ENCODE results near the gene STING1. TPM values are rescaled to one million over a fixed set of nuclear protein-coding genes. Genes with fewer than 3 reads are reported as not detected.

The STING1 gene
- total RNA-seq, 1 donor from 2014 or later = 59.2 TPM

DNA sequence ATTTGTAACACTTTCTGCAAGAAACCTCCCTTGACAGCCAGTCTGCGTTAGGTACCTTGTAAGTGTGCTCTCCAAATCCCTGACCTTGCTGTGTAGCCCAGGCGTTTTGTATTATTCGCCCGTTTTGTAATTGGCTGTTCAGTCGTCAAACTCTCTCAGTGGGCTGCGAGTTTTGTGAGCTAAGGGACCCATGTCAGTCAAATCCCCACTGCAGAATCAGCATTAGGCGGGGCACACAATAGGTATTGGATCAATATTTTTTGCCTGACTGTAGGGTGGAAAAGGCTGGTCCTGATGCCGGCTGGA, 43.9 kb downstream of the STING1 start:
- no peak for DNase-seq (ENCODE audit: low spot score)
- peaks cover 19% of the 10 kb centered on the region for H3K4me1 Mint-ChIP-seq (ENCODE audit: low read depth)
- H3K27me3 Mint-ChIP-seq (ENCODE audit: low read depth) = no peaks in the 10 kb centered on the region
- H3K9me3 Mint-ChIP-seq (ENCODE audit: low read depth) = no peaks in the 10 kb centered on the region
- peak overlapping the region; percentile 99 for H3K4me3 Mint-ChIP-seq (ENCODE audit: unreplicated experiment)
- TF ChIP-seq, protein P1, sequence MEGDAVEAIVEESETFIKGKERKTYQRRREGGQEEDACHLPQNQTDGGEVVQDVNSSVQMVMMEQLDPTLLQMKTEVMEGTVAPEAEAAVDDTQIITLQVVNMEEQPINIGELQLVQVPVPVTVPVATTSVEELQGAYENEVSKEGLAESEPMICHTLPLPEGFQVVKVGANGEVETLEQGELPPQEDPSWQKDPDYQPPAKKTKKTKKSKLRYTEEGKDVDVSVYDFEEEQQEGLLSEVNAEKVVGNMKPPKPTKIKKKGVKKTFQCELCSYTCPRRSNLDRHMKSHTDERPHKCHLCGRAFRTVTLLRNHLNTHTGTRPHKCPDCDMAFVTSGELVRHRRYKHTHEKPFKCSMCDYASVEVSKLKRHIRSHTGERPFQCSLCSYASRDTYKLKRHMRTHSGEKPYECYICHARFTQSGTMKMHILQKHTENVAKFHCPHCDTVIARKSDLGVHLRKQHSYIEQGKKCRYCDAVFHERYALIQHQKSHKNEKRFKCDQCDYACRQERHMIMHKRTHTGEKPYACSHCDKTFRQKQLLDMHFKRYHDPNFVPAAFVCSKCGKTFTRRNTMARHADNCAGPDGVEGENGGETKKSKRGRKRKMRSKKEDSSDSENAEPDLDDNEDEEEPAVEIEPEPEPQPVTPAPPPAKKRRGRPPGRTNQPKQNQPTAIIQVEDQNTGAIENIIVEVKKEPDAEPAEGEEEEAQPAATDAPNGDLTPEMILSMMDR (IDR thresholded peaks at IDR 0.05) = no peak
- H3K36me3 Mint-ChIP-seq (ENCODE audit: low read depth) = peaks cover 8% of the 10 kb centered on the region
- peak overlapping the region; percentile 49 for H3K27ac Mint-ChIP-seq (ENCODE audit: unreplicated experiment)

DNA sequence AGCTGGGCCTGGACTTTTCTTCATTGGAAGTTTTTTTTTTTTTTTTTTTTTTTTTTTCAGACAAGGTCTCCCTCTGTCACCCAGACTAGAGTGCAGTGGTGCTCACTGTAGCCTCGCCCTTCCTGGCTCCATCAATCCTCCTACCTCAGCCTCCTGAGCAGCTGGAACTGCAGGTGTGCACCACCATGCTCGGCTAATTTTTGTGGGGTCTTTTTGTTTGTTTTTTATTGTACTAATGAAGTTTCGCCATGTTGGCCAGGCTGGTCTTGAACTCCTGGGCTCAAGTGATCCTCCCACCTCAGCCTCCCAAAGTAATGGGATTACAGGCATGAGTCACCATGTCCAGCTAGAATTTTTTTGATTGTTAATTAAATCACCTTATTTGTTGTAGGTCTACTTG, 46.9 kb downstream of the STING1 start:
- Mint-ChIP-seq H3K4me1 (ENCODE audit: low read depth) (peaks cover 17% of the 10 kb centered on the region), H3K27me3 (ENCODE audit: low read depth) (no peaks in the 10 kb centered on the region), H3K4me3 (ENCODE audit: unreplicated experiment) (no peak overlapping the region), H3K36me3 (ENCODE audit: low read depth) (peaks cover 8% of the 10 kb centered on the region), H3K9me3 (ENCODE audit: low read depth) (no peaks in the 10 kb centered on the region), H3K27ac (ENCODE audit: unreplicated experiment) (no peak overlapping the region)
- DNase-seq (ENCODE audit: low spot score) = no peak
- TF ChIP-seq, protein P1 (IDR thresholded peaks at IDR 0.05) = no peak

DNA sequence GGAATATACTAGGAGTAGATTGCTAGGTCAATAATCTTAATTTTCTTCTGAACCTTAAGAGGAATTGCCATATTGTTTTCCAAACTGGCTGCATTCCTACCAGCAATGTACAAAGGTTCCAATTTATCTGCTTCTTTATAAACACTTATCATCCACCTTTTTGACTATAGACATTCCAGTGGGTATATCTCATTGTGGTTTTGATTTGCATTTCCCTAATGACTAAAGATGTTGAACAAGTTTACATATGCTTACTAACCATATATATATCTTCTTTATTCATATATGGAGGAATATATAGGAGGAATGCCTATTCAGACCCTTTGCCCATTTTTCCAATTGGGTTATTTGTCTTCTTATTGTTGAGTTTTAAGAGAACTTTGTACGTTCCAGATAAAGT, 50.9 kb downstream of the STING1 start:
- TF ChIP-seq, protein P1 (IDR thresholded peaks at IDR 0.05) = no peak
- H3K4me3 Mint-ChIP-seq (ENCODE audit: unreplicated experiment) = no peak overlapping the region
- no peak for DNase-seq (ENCODE audit: low spot score)
- peaks cover 8% of the 10 kb centered on the region for H3K4me1 Mint-ChIP-seq (ENCODE audit: low read depth)
- H3K9me3 Mint-ChIP-seq (ENCODE audit: low read depth) = no peaks in the 10 kb centered on the region
- peaks cover 11% of the 10 kb centered on the region for H3K36me3 Mint-ChIP-seq (ENCODE audit: low read depth)
- no peaks in the 10 kb centered on the region for H3K27me3 Mint-ChIP-seq (ENCODE audit: low read depth)
- no peak overlapping the region for H3K27ac Mint-ChIP-seq (ENCODE audit: unreplicated experiment)

DNA sequence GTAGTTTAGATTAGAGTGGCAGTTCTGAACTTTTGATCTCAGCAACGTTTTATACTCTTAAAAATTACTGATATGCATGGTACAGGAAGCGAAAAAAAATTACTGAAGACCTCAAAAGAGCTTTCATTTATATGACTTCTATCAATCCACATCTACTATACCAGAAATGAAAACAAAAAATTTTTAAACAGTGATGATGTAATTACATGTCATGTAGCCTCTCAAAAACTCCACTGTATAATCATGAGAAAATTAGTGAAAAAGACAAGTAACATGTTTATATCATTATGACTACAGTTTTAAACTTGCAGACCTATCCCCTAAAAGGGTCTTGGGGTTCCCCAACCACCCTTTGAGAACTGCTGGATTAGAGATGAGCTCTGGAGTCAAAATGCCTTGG, 52.5 kb downstream of the STING1 start:
- Mint-ChIP-seq H3K4me1 (ENCODE audit: low read depth) (peaks cover 14% of the 10 kb centered on the region), H3K27ac (ENCODE audit: unreplicated experiment) (no peak overlapping the region), H3K36me3 (ENCODE audit: low read depth) (peaks cover 15% of the 10 kb centered on the region), H3K9me3 (ENCODE audit: low read depth) (no peaks in the 10 kb centered on the region), H3K27me3 (ENCODE audit: low read depth) (no peaks in the 10 kb centered on the region), H3K4me3 (ENCODE audit: unreplicated experiment) (no peak overlapping the region)
- no peak for DNase-seq (ENCODE audit: low spot score)
- TF ChIP-seq, protein P1 (IDR thresholded peaks at IDR 0.05) = no peak

DNA sequence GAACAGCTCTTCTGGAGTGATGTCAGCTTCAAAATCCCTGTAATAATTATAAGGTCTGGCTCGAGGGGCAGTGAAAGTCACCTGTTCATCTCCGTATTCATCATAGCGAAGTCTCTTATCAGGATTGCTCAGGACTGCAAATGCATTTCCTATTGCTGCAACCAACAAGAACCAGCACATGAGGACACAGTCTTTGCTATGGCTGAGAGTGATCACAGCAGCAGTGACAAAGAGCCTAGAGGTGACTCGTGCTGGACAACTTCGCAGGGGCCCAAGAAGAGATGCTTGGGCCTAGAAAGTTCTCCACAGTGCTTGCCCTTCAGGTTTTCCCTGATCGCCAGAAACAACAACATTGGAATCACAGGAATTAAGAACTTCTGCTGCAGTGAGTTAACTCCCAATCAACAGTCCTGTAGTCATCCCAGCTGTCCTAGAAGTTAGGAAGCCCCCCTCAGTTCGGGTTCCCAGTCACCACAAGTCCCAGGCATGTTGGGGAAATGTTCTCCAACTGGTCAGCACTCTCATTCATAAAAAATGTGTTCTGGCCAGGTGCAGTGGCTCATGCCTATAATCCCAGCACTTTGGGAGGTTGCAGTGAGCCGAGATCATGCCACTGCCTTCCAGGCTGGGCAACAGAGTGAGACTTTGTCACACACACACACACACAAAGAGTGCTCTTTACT, 56.2 kb downstream of the STING1 start:
- Mint-ChIP-seq H3K4me1 (ENCODE audit: low read depth) (peaks cover 19% of the 10 kb centered on the region), H3K27ac (ENCODE audit: unreplicated experiment) (no peak overlapping the region), H3K27me3 (ENCODE audit: low read depth) (no peaks in the 10 kb centered on the region), H3K4me3 (ENCODE audit: unreplicated experiment) (no peak overlapping the region), H3K9me3 (ENCODE audit: low read depth) (no peaks in the 10 kb centered on the region), H3K36me3 (ENCODE audit: low read depth) (peaks cover 19% of the 10 kb centered on the region)
- no peak for DNase-seq (ENCODE audit: low spot score)
- TF ChIP-seq, protein P1 (IDR thresholded peaks at IDR 0.05) = no peak

Other genes starting within 250 kb of the STING1 start
- 150 to 218 TPM (median 153 TPM) in 3 replicates for gene MATR3, start 189.0 kb downstream of the STING1 start, total RNA-seq
- gene PAIP2, start 140.9 kb downstream of the STING1 start, total RNA-seq = 43.8 to 53.0 TPM (median 47.9 TPM) in 3 replicates
- not detected in 3 replicates for gene SLC23A1, start 99.5 kb downstream of the STING1 start, total RNA-seq
- gene MZB1, start 92.8 kb downstream of the STING1 start, total RNA-seq = not detected in 3 replicates
- 0.97 to 2.4 TPM (median 2.3 TPM) in 3 replicates for gene PROB1, start 87.7 kb downstream of the STING1 start, total RNA-seq
- gene SPATA24, start 78.7 kb downstream of the STING1 start, total RNA-seq = 2.7 to 3.7 TPM (median 3.7 TPM) in 3 replicates
- gene DNAJC18, start 43.2 kb downstream of the STING1 start, total RNA-seq = 17.4 to 27.0 TPM (median 25.6 TPM) in 3 replicates
- 0.62 TPM in 1 of 3 replicates, not detected in the others for gene ECSCR, start 20.0 kb downstream of the STING1 start, total RNA-seq
- gene SMIM33, start 11.8 kb downstream of the STING1 start, total RNA-seq = not detected in 3 replicates
- 110 to 129 TPM (median 117 TPM) in 3 replicates for gene UBE2D2, start 78.6 kb upstream of the STING1 start, total RNA-seq
- 144 to 193 TPM (median 145 TPM) in 3 replicates for gene CXXC5, start 165.6 kb upstream of the STING1 start, total RNA-seq

Data from chondrocyte (in vitro differentiated cells).